ENCODE results near the gene MLXIPL. TPM values are rescaled to one million over a fixed set of nuclear protein-coding genes. Genes with fewer than 3 reads are reported as not detected.

MLXIPL gene
- total and polyA plus RNA-seq, 2 of the 8 experiments (the other 6 are each of a cell fraction or from before 2014, with no cell fraction given) = 9.4 to 10.6 TPM

DNA sequence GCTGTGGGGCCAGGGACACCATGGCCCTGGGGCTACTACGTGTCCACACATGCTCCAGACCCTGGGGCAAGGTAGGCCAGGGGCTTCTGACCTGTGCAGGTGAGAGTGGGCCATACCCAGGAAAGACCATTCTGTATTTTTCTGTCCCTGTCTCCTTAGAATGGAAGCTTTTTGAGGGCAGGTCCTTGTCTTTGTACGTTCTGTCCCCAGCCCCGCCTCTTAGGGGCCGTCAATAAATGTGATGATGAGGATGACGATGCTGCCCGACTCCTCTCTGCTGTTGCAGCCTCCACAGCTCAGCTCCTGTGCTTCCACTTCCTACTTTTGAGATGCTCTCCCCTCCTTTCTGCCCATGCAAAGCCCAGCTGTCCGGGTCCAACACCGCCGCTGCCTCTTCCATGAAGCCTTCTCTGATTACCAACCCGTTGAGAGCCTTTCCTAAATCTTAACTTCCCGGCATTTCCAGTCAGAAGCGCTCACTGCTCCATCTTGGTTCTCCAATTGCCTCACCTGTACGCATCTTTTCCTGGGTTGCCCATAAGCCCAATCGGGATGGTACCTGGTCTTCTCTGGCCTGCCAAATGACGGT lies 47.6 kb upstream of the MLXIPL start (continued):
- no peak for TF ChIP-seq HDAC2 (IDR thresholded peaks at IDR 0.05; ENCODE audit: borderline replicate concordance in 1 of 2, low read depth in 2 of 2, low read length in 2 of 2)
